HepG2 (cell line): ENCODE results near the gene NECAP2. TPM values are rescaled to one million over a fixed set of nuclear protein-coding genes. Genes with fewer than 3 reads are reported as not detected.
"Not testable (repeated sequence)": the region's sequence is repeated elsewhere in the genome, so short reads cannot be mapped to it uniquely, and the experiment has no call there.

Experiments
- ATAC-seq: fragments of 200-7000 bp; cut with Tn5 transposase; 3 replicates; pipeline ENCODE4 v1.9.1; 2020; ENCODE audit warnings: mild to moderate bottlenecking, moderate library complexity
- BruUV-seq: library from RNA; stranded (reverse); fragments of 400-500 nt; replicated peaks from 2 replicates; lab custom pipeline; 2021; lab: Mats Ljungman, UMichigan
- CTCF ChIA-PET: fragments of 300-600 bp; formaldehyde crosslinking; extraction: SDS; loops from one replicate; lab custom pipeline; 2021; ENCODE audit warnings: low total read pairs, inconsistent platforms, low intra/inter-chr PET ratio; lab: Yijun Ruan, JAX
- POLR2A ChIA-PET: fragments of 350-600 bp; sonication (Branson Sonifier 250); formaldehyde crosslinking; loops from one replicate; lab custom pipeline; 2020; ENCODE audit warnings: antibody characterized with exemption, inconsistent platforms; lab: Yijun Ruan, JAX
- DNase-seq: peaks from one replicate; pipeline ENCODE4 v3.0.0-alpha.2; 2015; ENCODE audit warnings: low spot score
- FAIRE-seq: peaks from 3 replicates; lab custom pipeline; 2011; peaks lifted over from hg19 to GRCh38; lab: Jason Lieb, UNC
- H2AFZ ChIP-seq: one replicate; pipeline ENCODE4 v1.6.1; 2011; ENCODE audit warnings: low read length, inconsistent platforms
- H3K27ac ChIP-seq: fragments of 300-600 bp; 3 replicates; pipeline ENCODE4 v1.8.0; 2011; ENCODE audit warnings: mixed run types, mild to moderate bottlenecking, mixed read lengths, low read length, inconsistent platforms; ENCODE audit not compliant: insufficient read depth; ENCODE audit errors: extremely low read length
- H3K27me3 ChIP-seq, 2 experiments: fragments of 200-600 bp in 1 of 2; 2 replicates in 1 of 2; 3 replicates in 1 of 2; pipeline versions ENCODE4 v1.6.0 to v1.8.0; 2011; ENCODE audit warnings: low read length in 2 of 2, mild to moderate bottlenecking in 2 of 2, moderate library complexity in 2 of 2, inconsistent platforms in 1 of 2; ENCODE audit not compliant: insufficient read depth in 2 of 2, control insufficient read depth in 1 of 2
- H3K36me3 ChIP-seq, 2 experiments: fragments of 200-600 bp in 1 of 2; replicated peaks in 1 of 2; 2 replicates in 1 of 2; 3 replicates in 1 of 2; pipeline versions ENCODE4 v1.5.1 to v1.8.0; 2011; ENCODE audit warnings: low read length in 2 of 2, inconsistent platforms in 1 of 2; ENCODE audit not compliant: insufficient read depth in 2 of 2, control insufficient read depth in 1 of 2
- H3K4me1 ChIP-seq: 2 replicates; pipeline ENCODE4 v1.5.1; 2012; ENCODE audit warnings: low read length, inconsistent platforms; ENCODE audit not compliant: insufficient read depth
- H3K4me2 ChIP-seq: 2 replicates; pipeline ENCODE4 v1.6.0; 2011; ENCODE audit warnings: low read depth, low read length, inconsistent platforms
- H3K4me3 ChIP-seq, 3 experiments: fragments of 200-600 bp in 1 of 3; sonication (generic), shearing (Covaris generic) in 1 of 3; replicated peaks in 1 of 3; 2 replicates each; pipeline ENCODE4 v1.5.1; 2011 to 2016; ENCODE audit warnings: low read length in 3 of 3, inconsistent platforms in 2 of 3, low read depth in 2 of 3, mild to moderate bottlenecking in 2 of 3, control low read depth in 1 of 3, mixed read lengths in 1 of 3; ENCODE audit not compliant: insufficient read depth in 1 of 3
- H3K79me2 ChIP-seq: one replicate; pipeline ENCODE4 v1.6.1; 2011; ENCODE audit warnings: low read length, inconsistent platforms; ENCODE audit not compliant: insufficient read depth
- H3K9ac ChIP-seq: 2 replicates; pipeline ENCODE4 v1.6.0; 2011; ENCODE audit warnings: mild to moderate bottlenecking, low read depth, low read length, inconsistent platforms; ENCODE audit not compliant: insufficient read depth
- H3K9me3 ChIP-seq: 2 replicates; pipeline ENCODE4 v1.5.1; 2012; ENCODE audit warnings: mild to moderate bottlenecking, low read length
- H4K20me1 ChIP-seq: 2 replicates; pipeline ENCODE4 v1.6.0; 2011; ENCODE audit warnings: inconsistent platforms, mild to moderate bottlenecking, low read length, moderate library complexity; ENCODE audit not compliant: insufficient read depth
- MXD3 ChIP-seq: IDR thresholded peaks from 2 replicates; pipeline ENCODE4 v1.6.1; 2016; ENCODE audit warnings: mild to moderate bottlenecking, missing biosample characterization, missing genetic modification reagents
- NCOA2 ChIP-seq: sonication (generic); formaldehyde crosslinking; IDR thresholded peaks from 2 replicates; pipeline ENCODE4 v1.8.0; 2022; ENCODE audit warnings: inconsistent platforms
- TOPORS ChIP-seq: sonication (generic); formaldehyde crosslinking; IDR thresholded peaks from 2 replicates; pipeline ENCODE4 v1.8.0; 2023; ENCODE audit warnings: mild to moderate bottlenecking, missing genetic modification reagents
- ZFP37 ChIP-seq: sonication (generic); formaldehyde crosslinking; IDR thresholded peaks from 2 replicates; pipeline ENCODE4 v1.4.0; 2020; ENCODE audit warnings: missing genetic modification reagents, borderline replicate concordance
- ZNF800 ChIP-seq: sonication (generic); formaldehyde crosslinking; IDR thresholded peaks from 2 replicates; pipeline ENCODE4 v1.4.0; 2020; ENCODE audit warnings: missing genetic modification reagents
- ZNF879 ChIP-seq: sonication (generic); formaldehyde crosslinking; IDR thresholded peaks from 2 replicates; pipeline ENCODE4 v1.8.1; 2023; ENCODE audit warnings: missing genetic modification reagents
- WGBS: methylation state at CpG from one replicate; pipeline ENCODE4 v1.1.6; 2017; ENCODE audit warnings: low lambda C conversion rate; 5-methylcytosine and 5-hydroxymethylcytosine counted together
- in situ Hi-C: cut with HindIII; loops from 2 replicates; pipeline ENCODE4 v1.10.0; 2017; ENCODE audit warnings: low pct_unique_long_range_greater_than_20kb; ENCODE audit not compliant: extremely low pct_ligation_motif_present
- intact Hi-C: fragments of 100-400 bp; cut with micrococcal nuclease; formaldehyde crosslinking; loops from one replicate; pipeline ENCODE4 v1.10.0; 2022; ENCODE audit not compliant: unreplicated experiment
- polyA plus RNA-seq, 8 experiments: library from polyadenylated mRNA; depleted of rRNA in 3 of 8; stranded (reverse) in 7 of 8; unstranded in 1 of 8; fragments of >200 nt; fragmentation: Illumina TruSeq in 4 of 8; extraction: Trizol in 4 of 8; gene quantifications; 2 replicates each; pipeline versions ENCODE4 v1.2.1 to v1.2.3, GENCODE V29; 2011 to 2016; ENCODE audit warnings: low read depth in 4 of 8, missing spikeins in 1 of 8, mixed read lengths in 1 of 8; ENCODE audit not compliant: insufficient read depth in 1 of 8
- total RNA-seq, 5 experiments: library from RNA; depleted of rRNA; stranded (reverse); fragments of >200 nt; fragmentation: Illumina TruSeq; extraction: Trizol; gene quantifications; 2 replicates each; pipeline ENCODE4 v1.2.3, GENCODE V29; 2016; ENCODE audit warnings: low read depth in 1 of 5

Gene NECAP2
- total and polyA plus RNA-seq, 2 of the 13 experiments (the other 11 are each of a cell fraction or from before 2014, with no cell fraction given): 38.5 to 52.3 TPM

GRCh38 chr1:16451841-16452528 is 11.5 kb downstream of the NECAP2 start (continued):
- no peak for TF ChIP-seq TOPORS (CRISPR knock-in tag)
- no peak for TF ChIP-seq MXD3 (CRISPR knock-in tag)
- TF ChIP-seq ZNF800: no peak
- no peak for TF ChIP-seq ZNF879 (CRISPR knock-in tag)
- TF ChIP-seq NCOA2: no peak
- no peak for TF ChIP-seq ZFP37

GRCh38 chr1:16454909-16455308 is 14.4 kb downstream of the NECAP2 start:
- peaks cover 30 to 76% of the 10 kb centered on the region in 2 experiments for H3K36me3 ChIP-seq
- BruUV-seq, FAIRE-seq, H3K4me1 ChIP-seq, H3K27ac ChIP-seq, H2AFZ ChIP-seq, ATAC-seq, H4K20me1 ChIP-seq, H3K9ac ChIP-seq, CTCF ChIA-PET, H3K79me2 ChIP-seq, in situ Hi-C loops, H3K9me3 ChIP-seq, H3K4me3 ChIP-seq, DNase-seq, intact Hi-C loops, H3K4me2 ChIP-seq, H3K27me3 ChIP-seq: not testable (repeated sequence)
- POLR2A ChIA-PET: interaction anchor here (0.9 kb wide), 1 partner anchor 9 kb away, joined by 3 read pairs; no protein-coding TSS in a partner anchor
- 97% methylated on average over 3 of the region's 3 CpGs for WGBS

- in situ Hi-C loops, DNase-seq, ATAC-seq, FAIRE-seq, intact Hi-C loops, BruUV-seq, H3K9ac ChIP-seq, H3K4me3 ChIP-seq, H3K27me3 ChIP-seq, H3K4me1 ChIP-seq, H2AFZ ChIP-seq, POLR2A ChIA-PET, H3K79me2 ChIP-seq, H3K9me3 ChIP-seq, H3K4me2 ChIP-seq, CTCF ChIA-PET, H3K27ac ChIP-seq, H4K20me1 ChIP-seq: not testable (repeated sequence)
- 100% methylated on average over 9 of the region's 10 CpGs for WGBS
- H3K36me3 ChIP-seq: peaks cover 28 to 71% of the 10 kb centered on the region in 2 experiments
Observed at GRCh38 chr1:16456151-16456550, 15.6 kb downstream of the NECAP2 start.
